Measurements from ENCODE around the gene ABCD3. TPM values are rescaled to one million over a fixed set of nuclear protein-coding genes. Genes with fewer than 3 reads are reported as not detected.
A peak's percentile ranks its signal among the peaks of the same experiment; 100 is the strongest.

ABCD3 gene
- total RNA-seq, 3 donors from 2014 or later (not counting 1 experiment from before 2014, with no cell fraction given) = 22.3 to 29.5 (median 27.6) TPM

DNA sequence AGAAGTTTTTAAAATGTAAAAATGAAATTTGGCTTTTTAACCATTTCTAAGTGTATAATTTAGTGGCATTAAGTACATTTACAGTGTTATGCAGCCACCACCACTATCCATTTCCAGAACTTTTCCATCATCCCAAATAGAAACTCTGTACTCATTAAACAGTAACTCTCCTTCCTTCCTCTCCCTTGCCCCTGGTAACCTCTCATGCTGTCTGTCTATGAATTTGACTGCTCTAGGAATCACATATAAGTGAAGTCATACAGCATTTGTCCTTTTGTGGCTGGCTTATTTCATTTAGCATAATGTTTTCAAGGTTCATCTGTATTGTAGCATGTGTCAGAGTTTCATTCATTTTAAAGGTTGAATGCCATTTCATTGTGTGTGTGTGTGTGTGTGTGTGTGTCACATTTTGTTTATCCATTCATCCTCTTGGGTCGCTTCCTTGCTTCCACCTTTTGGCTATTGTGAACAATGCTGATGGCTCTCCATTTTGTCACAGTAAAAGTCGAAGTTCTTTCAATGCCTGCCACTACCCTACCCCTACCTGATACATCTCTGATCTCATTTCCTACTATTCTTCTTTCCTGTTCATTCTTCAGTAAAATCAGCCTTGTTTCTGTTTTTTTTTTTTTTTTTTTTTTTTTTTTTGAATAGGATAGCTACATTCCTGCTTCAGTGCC is 78.0 kb downstream of the ABCD3 start:
- no peak for ATAC-seq
- Mint-ChIP-seq H3K4me3 (no peak overlapping the region), H3K27ac (no peak overlapping the region), H3K9me3 (no peaks in the 10 kb centered on the region), H3K27me3 (ENCODE audit: low read depth in 2 of 2) (no peaks in the 10 kb centered on the region), H3K4me1 (no peaks in the 10 kb centered on the region), H3K36me3 (peaks cover 11% of the 10 kb centered on the region)
- TF ChIP-seq, protein P1, sequence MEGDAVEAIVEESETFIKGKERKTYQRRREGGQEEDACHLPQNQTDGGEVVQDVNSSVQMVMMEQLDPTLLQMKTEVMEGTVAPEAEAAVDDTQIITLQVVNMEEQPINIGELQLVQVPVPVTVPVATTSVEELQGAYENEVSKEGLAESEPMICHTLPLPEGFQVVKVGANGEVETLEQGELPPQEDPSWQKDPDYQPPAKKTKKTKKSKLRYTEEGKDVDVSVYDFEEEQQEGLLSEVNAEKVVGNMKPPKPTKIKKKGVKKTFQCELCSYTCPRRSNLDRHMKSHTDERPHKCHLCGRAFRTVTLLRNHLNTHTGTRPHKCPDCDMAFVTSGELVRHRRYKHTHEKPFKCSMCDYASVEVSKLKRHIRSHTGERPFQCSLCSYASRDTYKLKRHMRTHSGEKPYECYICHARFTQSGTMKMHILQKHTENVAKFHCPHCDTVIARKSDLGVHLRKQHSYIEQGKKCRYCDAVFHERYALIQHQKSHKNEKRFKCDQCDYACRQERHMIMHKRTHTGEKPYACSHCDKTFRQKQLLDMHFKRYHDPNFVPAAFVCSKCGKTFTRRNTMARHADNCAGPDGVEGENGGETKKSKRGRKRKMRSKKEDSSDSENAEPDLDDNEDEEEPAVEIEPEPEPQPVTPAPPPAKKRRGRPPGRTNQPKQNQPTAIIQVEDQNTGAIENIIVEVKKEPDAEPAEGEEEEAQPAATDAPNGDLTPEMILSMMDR (IDR thresholded peaks at IDR 0.05) = no peak
- Histone ChIP-seq H3K36me3 (ENCODE audit: control insufficient read depth, insufficient read depth, low read length) (peaks cover 37% of the 10 kb centered on the region), H3K4me1 (ENCODE audit: control insufficient read depth, insufficient read depth, low read length) (no peaks in the 10 kb centered on the region), H3K27me3 (ENCODE audit: control insufficient read depth, insufficient read depth, low read length) (no peaks in the 10 kb centered on the region), H3K9me3 (ENCODE audit: control insufficient read depth, insufficient read depth, low read length) (no peaks in the 10 kb centered on the region), H3K4me3 (ENCODE audit: low read length) (no peak overlapping the region), H3K27ac (ENCODE audit: low read length) (no peak overlapping the region)
- intact Hi-C loops (cut with micrococcal nuclease) = no loop called here
- no peak for DNase-seq
- WGBS (ENCODE audit: insufficient coverage) = 96% methylated on average over 2 of the region's 2 CpGs

DNA sequence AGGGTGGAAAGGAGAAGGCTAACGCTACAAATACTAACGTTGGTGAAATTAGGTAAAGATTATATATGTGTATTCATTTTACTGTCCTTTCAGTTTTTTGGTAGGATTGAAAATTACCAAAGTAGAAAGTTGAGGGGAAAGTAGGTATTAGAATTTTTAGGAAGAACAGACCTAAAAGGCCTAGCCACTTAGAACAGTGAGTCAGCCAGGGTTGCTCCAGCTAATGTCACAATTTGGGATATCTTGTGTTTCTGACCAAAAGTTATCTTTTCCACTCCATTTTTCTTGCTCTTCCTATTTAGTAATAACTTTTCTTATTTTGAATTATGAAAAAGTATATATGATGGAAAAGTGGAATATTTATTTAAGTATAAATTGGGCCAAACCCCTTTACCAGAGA is 83.2 kb downstream of the ABCD3 start:
- Histone ChIP-seq H3K27ac (ENCODE audit: low read length) (no peak overlapping the region), H3K4me1 (ENCODE audit: control insufficient read depth, insufficient read depth, low read length) (no peaks in the 10 kb centered on the region), H3K27me3 (ENCODE audit: control insufficient read depth, insufficient read depth, low read length) (no peaks in the 10 kb centered on the region), H3K36me3 (ENCODE audit: control insufficient read depth, insufficient read depth, low read length) (peaks cover 32% of the 10 kb centered on the region), H3K9me3 (ENCODE audit: control insufficient read depth, insufficient read depth, low read length) (no peaks in the 10 kb centered on the region), H3K4me3 (ENCODE audit: low read length) (no peak overlapping the region)
- intact Hi-C loops (cut with micrococcal nuclease) = no loop called here
- Mint-ChIP-seq H3K4me3 (no peak overlapping the region), H3K4me1 (peaks cover 0 to 10% of the 10 kb centered on the region in 2 donors), H3K36me3 (peaks cover 11% of the 10 kb centered on the region), H3K27ac (no peak overlapping the region), H3K9me3 (no peaks in the 10 kb centered on the region), H3K27me3 (ENCODE audit: low read depth in 2 of 2) (no peaks in the 10 kb centered on the region)
- ATAC-seq (no peak), DNase-seq (no peak)
- TF ChIP-seq, protein P1 (IDR thresholded peaks at IDR 0.05) = no peak
- WGBS (ENCODE audit: insufficient coverage) = 100% methylated on average over 2 of the region's 2 CpGs

DNA sequence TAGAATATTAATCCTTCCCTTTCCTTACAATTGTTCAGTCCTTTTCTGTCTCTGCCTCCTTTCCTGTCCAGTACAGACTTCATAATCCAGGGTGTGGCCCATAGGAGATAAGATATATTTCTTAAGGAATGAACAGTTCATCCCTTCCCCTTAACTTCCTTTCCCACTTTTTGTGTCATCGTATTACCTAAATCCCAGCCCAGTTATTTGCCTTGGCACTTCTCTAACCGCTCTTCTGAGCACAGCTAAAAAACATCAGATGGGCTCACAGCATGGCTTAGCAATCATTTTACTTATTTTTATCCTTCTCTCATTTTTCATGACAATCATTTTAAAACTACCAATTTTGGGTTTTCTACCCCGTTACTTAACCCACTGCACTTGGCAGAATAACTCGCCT is 83.7 kb downstream of the ABCD3 start:
- H3K9me3 ChIP-seq (ENCODE audit: control insufficient read depth, insufficient read depth, low read length) = no peaks in the 10 kb centered on the region
- no peaks in the 10 kb centered on the region for H3K4me1 ChIP-seq (ENCODE audit: control insufficient read depth, insufficient read depth, low read length)
- no peak overlapping the region for H3K27ac ChIP-seq (ENCODE audit: low read length)
- intact Hi-C loops (cut with micrococcal nuclease) = no loop called here
- DNase-seq (no peak), ATAC-seq (no peak)
- Mint-ChIP-seq H3K4me3 (no peak overlapping the region), H3K27me3 (ENCODE audit: low read depth in 2 of 2) (no peaks in the 10 kb centered on the region), H3K9me3 (no peaks in the 10 kb centered on the region), H3K4me1 (peaks cover 0 to 10% of the 10 kb centered on the region in 2 donors), H3K36me3 (peaks cover 11% of the 10 kb centered on the region), H3K27ac (no peak overlapping the region)
- H3K36me3 ChIP-seq (ENCODE audit: control insufficient read depth, insufficient read depth, low read length) = peaks cover 33% of the 10 kb centered on the region
- no peak overlapping the region for H3K4me3 ChIP-seq (ENCODE audit: low read length)
- H3K27me3 ChIP-seq (ENCODE audit: control insufficient read depth, insufficient read depth, low read length) = no peaks in the 10 kb centered on the region
- TF ChIP-seq, protein P1 (IDR thresholded peaks at IDR 0.05) = no peak
- 97% methylated on average over 4 of the region's 4 CpGs for WGBS (ENCODE audit: insufficient coverage)

DNA sequence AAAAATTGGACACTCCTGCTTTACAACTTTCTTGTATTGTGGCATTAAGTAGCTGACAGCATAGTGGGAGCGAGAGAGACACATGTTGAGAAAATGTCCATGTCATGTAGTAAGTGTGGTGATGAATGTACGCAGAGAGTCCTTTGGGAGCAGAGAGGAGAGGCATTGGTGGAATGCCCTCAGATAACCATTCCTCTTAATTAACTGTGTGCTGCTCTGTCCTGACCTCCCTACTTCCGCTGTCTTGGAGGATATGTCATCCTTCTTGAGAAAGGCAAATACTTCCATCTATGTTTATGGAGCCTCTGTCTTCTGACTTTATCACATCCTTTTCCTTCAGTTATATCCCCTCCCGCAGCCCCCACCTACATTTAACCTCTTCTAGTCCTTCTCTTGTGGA is 85.0 kb downstream of the ABCD3 start:
- H3K9me3 ChIP-seq (ENCODE audit: control insufficient read depth, insufficient read depth, low read length) = no peaks in the 10 kb centered on the region
- intact Hi-C loops (cut with micrococcal nuclease) = no loop called here
- no peaks in the 10 kb centered on the region for H3K9me3 Mint-ChIP-seq
- no peak overlapping the region for H3K4me3 ChIP-seq (ENCODE audit: low read length)
- TF ChIP-seq, protein P1 (IDR thresholded peaks at IDR 0.05) = no peak
- DNase-seq (no peak), ATAC-seq (no peak)
- peak overlapping the region in 1 of 2 donors; percentile 33 for H3K27ac Mint-ChIP-seq
- H3K4me1 ChIP-seq (ENCODE audit: control insufficient read depth, insufficient read depth, low read length) = no peaks in the 10 kb centered on the region
- H3K27me3 ChIP-seq (ENCODE audit: control insufficient read depth, insufficient read depth, low read length) = no peaks in the 10 kb centered on the region
- H3K27ac ChIP-seq (ENCODE audit: low read length) = no peak overlapping the region
- H3K4me3 Mint-ChIP-seq = no peak overlapping the region
- peaks cover 11% of the 10 kb centered on the region for H3K36me3 Mint-ChIP-seq
- no peaks in the 10 kb centered on the region for H3K27me3 Mint-ChIP-seq (ENCODE audit: low read depth in 2 of 2)
- 98% methylated on average over 4 of the region's 4 CpGs for WGBS (ENCODE audit: insufficient coverage)
- peaks cover 0 to 10% of the 10 kb centered on the region in 2 donors for H3K4me1 Mint-ChIP-seq
- H3K36me3 ChIP-seq (ENCODE audit: control insufficient read depth, insufficient read depth, low read length) = peaks cover 33% of the 10 kb centered on the region

All from natural killer cell (primary cell).